CD4-positive, alpha-beta T cell treated with Interleukin-4 for 1 hour (primary cell): ENCODE results near the gene ITGAX.
A peak's percentile ranks its signal among the peaks of the same experiment; 100 is the strongest.
"Not testable (repeated sequence)": the region's sequence is repeated elsewhere in the genome, so short reads cannot be mapped to it uniquely, and the experiment has no call there.

Experiments used
- DNase-seq, 2 donors: peaks; one replicate each; pipeline ENCODE4 v3.0.0-alpha.2; 2020 to 2022

ITGAX gene

GRCh38 chr16:31412750-31413149 lies 57.8 kb downstream of the ITGAX start:
- DNase-seq: no peak

- DNase-seq: no peak
Observed at GRCh38 chr16:31413381-31413780, 58.4 kb downstream of the ITGAX start.

DNA sequence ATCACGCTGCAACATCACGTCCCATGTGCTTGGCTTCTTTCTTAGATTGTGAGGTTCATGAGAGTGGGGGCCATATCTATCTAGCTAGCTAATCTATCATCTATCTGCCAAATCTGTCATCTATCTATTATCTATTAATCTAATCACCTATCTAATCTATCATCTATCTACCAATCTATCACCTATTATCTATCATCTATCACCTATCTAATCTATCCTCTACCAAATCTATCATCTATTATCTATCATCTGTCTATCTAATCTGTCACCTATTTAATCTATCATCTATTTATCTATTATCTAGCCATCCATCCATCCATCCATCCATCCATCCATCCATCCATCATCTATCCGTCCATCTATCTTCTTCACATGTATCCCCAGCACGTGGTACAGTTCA lies 59.0 kb downstream of the ITGAX start:
- no peak for DNase-seq

GRCh38 chr16:31414706-31415105 lies 59.7 kb downstream of the ITGAX start:
- DNase-seq: peak; percentile 25 to 28

DNA sequence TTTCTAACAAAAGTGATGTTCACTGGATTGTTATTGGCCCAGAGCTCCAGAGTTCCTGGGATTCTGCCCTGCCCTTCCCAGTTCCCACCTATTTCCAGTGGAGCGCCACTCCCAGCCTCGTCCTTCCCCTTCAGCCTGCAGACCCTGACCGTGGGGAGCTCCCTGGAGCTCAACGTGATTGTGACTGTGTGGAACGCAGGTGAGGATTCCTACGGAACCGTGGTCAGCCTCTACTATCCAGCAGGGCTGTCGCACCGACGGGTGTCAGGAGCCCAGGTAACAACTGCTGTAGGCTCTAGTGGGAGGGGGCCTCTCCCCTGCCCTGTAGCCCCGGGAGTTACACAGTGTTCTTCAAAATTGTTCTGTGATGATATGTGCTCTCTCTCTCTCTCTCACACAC lies 61.4 kb downstream of the ITGAX start:
- DNase-seq: no peak

- DNase-seq: not testable (repeated sequence)
Observed at GRCh38 chr16:31417036-31417435, 62.1 kb downstream of the ITGAX start.

GRCh38 chr16:31417916-31418315 lies 62.9 kb downstream of the ITGAX start:
- DNase-seq: no peak

DNA sequence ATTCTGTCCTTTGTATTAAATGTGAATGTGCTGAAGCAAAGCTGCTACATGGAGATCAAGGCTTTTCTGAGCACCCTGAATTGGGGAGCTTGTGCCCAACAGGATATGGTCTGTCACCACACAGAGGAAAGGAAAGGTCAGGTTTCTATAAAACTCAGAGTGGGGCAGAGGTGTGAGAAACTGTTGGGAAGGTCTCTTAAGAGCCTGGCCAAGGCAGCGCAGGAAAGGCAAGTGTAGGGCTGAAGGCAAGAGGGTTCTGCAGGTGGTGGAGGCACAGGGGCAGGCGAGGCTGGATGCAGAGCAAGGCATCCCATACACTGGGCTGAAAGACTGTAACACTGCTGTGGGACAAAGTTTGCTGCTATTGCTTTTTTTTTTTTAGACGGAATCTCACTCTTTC lies 65.1 kb downstream of the ITGAX start:
- peak in 1 of 2 donors; percentile 7 for DNase-seq

DNA sequence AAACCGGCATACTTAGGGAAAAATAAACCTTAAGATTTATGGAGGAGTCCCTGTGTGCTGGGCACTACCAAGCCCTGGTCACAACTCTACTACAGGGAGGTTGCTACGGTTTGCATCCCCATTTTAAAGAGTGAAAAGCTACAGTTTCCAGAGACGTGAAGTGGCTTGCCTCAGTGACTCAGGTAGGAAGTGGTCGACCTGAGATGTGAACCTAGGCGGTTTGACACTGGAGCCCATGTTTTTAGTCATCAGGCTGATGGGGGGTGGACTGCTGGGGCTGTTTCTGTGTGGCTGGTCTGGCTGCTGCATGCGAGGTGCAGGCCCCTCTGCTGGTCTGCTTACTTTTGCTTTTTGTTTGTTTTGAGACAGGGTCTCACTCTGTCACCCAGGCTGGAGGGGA lies 66.6 kb downstream of the ITGAX start:
- peak; percentile 24 to 42 for DNase-seq

GRCh38 chr16:31423241-31423640 lies 68.3 kb downstream of the ITGAX start:
- DNase-seq: no peak

- DNase-seq: no peak
Observed at GRCh38 chr16:31423801-31424200, 68.8 kb downstream of the ITGAX start.

GRCh38 chr16:31427441-31428278 lies 72.7 kb downstream of the ITGAX start:
- DNase-seq: peak; percentile 77 to 79

DNA sequence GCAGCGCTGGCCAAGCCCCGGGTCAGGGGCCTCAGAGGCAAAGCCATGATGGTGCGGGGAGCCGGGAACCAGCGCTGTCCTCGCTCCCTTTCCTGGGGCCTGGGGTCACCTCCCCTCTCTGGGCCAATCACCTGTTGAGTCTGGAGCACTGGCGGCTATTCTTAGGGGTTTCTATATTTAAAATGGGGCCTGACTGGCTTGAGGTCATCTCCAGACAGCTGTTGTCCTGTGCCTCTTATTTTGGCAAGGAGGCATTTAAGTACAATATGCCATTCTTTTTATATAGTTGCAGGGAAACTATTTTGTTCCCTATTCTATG lies 73.3 kb downstream of the ITGAX start, which contains the start of gene COX6A2:
TSS of gene COX6A2 (minus strand) at position 82 of the 319 bp plus-strand sequence. CDS start at position 47, 35 bp downstream.
- no peak for DNase-seq

GRCh38 chr16:31428638-31429247 lies 73.8 kb downstream of the ITGAX start:
- DNase-seq: no peak

GRCh38 chr16:31429314-31429713 lies 74.3 kb downstream of the ITGAX start:
- DNase-seq: no peak

DNA sequence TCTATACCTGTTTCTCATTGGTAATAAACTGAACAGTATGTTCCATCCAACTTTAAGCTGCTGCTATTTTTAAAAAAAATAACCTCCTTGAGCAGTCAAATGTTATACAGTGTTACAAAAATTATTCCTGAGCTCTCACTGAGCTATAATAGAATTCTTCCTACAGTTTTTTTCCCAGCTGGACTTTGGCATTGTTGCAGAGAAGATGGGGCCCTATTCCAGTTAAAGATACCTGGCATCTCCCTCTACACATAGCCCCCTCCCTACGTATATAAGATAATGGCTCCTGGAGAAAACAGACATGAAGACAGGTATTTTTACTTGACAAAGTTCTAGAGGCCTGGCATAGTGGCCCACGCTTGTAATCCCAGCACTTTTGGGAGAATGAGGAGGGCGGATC lies 74.8 kb downstream of the ITGAX start:
- DNase-seq: no peak

DNA sequence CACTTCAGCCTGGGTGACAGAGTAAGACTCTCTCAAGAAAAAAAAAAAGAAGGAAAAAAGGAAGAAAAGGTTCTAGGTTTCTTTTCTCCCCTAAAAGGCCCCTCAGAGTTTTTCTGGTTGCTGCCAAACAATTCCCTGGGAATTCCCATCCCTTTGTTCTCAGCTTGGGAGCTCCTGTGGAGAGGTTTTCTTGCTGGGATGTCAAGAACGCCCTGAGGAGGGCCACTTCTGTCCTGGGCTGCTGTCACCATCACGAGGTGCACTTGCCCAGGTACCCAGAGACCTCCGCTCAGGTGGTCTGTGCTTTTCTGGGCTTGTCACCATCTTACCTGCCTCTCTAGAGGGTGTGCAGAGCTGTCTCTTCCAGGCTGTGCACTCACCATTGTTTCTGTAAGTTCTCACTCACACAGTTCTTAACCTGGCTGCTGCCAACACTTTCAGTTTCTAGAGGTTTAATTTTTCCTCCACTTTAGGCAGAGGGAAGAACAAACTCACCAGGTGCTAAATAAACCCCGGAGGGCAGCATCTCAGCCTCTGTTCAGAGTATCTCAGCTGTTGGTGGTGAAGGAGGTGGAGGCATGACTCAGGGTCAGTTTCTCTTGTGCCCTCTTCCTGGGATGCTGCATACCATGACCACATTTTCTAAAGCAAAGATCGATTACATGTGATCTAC lies 75.5 kb downstream of the ITGAX start:
- no peak for DNase-seq
